GM18520 (cell line): ENCODE measurements around the gene ZSCAN2.
"Not testable (repeated sequence)": the region's sequence is repeated elsewhere in the genome, so short reads cannot be mapped to it uniquely, and the experiment has no call there.

Source experiments
- ATAC-seq: cut with Tn5 transposase; IDR thresholded peaks from one replicate; pipeline ENCODE4 v1.9.1; 2021; ENCODE audit not compliant: unreplicated experiment

ZSCAN2 gene

GRCh38 chr15:84634228-84634837 is 33.5 kb downstream of the ZSCAN2 start:
- ATAC-seq = no peak

GRCh38 chr15:84638103-84638502 is 37.3 kb downstream of the ZSCAN2 start:
- no peak for ATAC-seq

- not testable (repeated sequence) for ATAC-seq
Observed at GRCh38 chr15:84641871-84642270, 41.1 kb downstream of the ZSCAN2 start.

GRCh38 chr15:84642640-84643039 is 41.8 kb downstream of the ZSCAN2 start:
- ATAC-seq = not testable (repeated sequence)

- no peak for ATAC-seq
Observed at GRCh38 chr15:84643838-84644237, 43.0 kb downstream of the ZSCAN2 start.

- no peak for ATAC-seq
Observed at GRCh38 chr15:84645496-84645895, 44.7 kb downstream of the ZSCAN2 start.

- ATAC-seq = no peak
Observed at GRCh38 chr15:84645997-84646396, 45.2 kb downstream of the ZSCAN2 start.

GRCh38 chr15:84647726-84648125 is 46.9 kb downstream of the ZSCAN2 start:
- ATAC-seq = no peak

- ATAC-seq = no peak
Observed at GRCh38 chr15:84648539-84648938, 47.7 kb downstream of the ZSCAN2 start.

GRCh38 chr15:84649706-84650105 is 48.9 kb downstream of the ZSCAN2 start:
- ATAC-seq = no peak

GRCh38 chr15:84653584-84653909 is 52.7 kb downstream of the ZSCAN2 start:
- ATAC-seq = no peak

GRCh38 chr15:84653910-84654688 is 53.3 kb downstream of the ZSCAN2 start, which contains the start of gene WDR73:
Gene WDR73, minus strand, starts transcription at chr15:84654283. Its CDS starts 9 bp downstream, at chr15:84654274.
- ATAC-seq = peak; percentile 52

- peak; percentile 22 for ATAC-seq
Observed at GRCh38 chr15:84654689-84655453, 54.1 kb downstream of the ZSCAN2 start.

GRCh38 chr15:84656972-84657371 is 56.2 kb downstream of the ZSCAN2 start:
- ATAC-seq = no peak

GRCh38 chr15:84657748-84658079 is 56.9 kb downstream of the ZSCAN2 start:
- ATAC-seq = no peak

- peak; percentile 73 for ATAC-seq
Observed at GRCh38 chr15:84658080-84658787, 57.4 kb downstream of the ZSCAN2 start, which contains the start of gene NMB. Gene NMB, minus strand, starts transcription at chr15:84658199. Its CDS starts 47 bp downstream, at chr15:84658152.

GRCh38 chr15:84658788-84659411 is 58.1 kb downstream of the ZSCAN2 start:
- ATAC-seq = no peak

- ATAC-seq = no peak
Observed at GRCh38 chr15:84659904-84660781, 59.3 kb downstream of the ZSCAN2 start.

- ATAC-seq = no peak
Observed at GRCh38 chr15:84661001-84661400, 60.2 kb downstream of the ZSCAN2 start.

- no peak for ATAC-seq
Observed at GRCh38 chr15:84666373-84666772, 65.6 kb downstream of the ZSCAN2 start.
